ENCODE results near the gene AKT1. TPM values are rescaled to one million over a fixed set of nuclear protein-coding genes. Genes with fewer than 3 reads are reported as not detected.
A peak's percentile ranks its signal among the peaks of the same experiment; 100 is the strongest.

AKT1 gene
- total and polyA plus RNA-seq, 2 of the 13 experiments (the other 11 are each of a cell fraction or from before 2014, with no cell fraction given): 96.2 to 116 TPM

GRCh38 chr14:104722938-104723650 is 72.5 kb downstream of the AKT1 start (continued):
- TF ChIP-seq ZNF512B (CRISPR knock-in tag; IDR thresholded peaks at IDR 0.05; ENCODE audit: borderline replicate concordance) (no peak), ZNF20 (CRISPR knock-in tag; IDR thresholded peaks at IDR 0.05) (no peak), HINFP (CRISPR knock-in tag; IDR thresholded peaks at IDR 0.05; ENCODE audit: low read depth) (0 out of 2 replicates have a peak, but pooled peaks have one; percentile 46), MIER2 (CRISPR knock-in tag; IDR thresholded peaks at IDR 0.05) (no peak), ZNF276 (CRISPR knock-in tag; IDR thresholded peaks at IDR 0.05; ENCODE audit: low read depth) (0 out of 2 replicates have a peak, but pooled peaks have one; percentile 60), ZNF557 (CRISPR knock-in tag; IDR thresholded peaks at IDR 0.05) (no peak), ZSCAN29 (CRISPR knock-in tag; conservative IDR thresholded peaks at IDR 0.05) (0 out of 2 replicates have a peak, but pooled peaks have one; percentile 38), HMG20A (CRISPR knock-in tag; IDR thresholded peaks at IDR 0.05; ENCODE audit: borderline replicate concordance) (no peak), HNF1A (IDR thresholded peaks at IDR 0.05; ENCODE audit: low read depth) (no peak), HNF1A (CRISPR knock-in tag; IDR thresholded peaks at IDR 0.05; ENCODE audit: borderline replicate concordance) (0 out of 2 replicates have a peak, but pooled peaks have one; percentile 52), NR0B2 (CRISPR knock-in tag; IDR thresholded peaks at IDR 0.05) (0 out of 2 replicates have a peak, but pooled peaks have one; percentile 56), GMEB1 (CRISPR knock-in tag; IDR thresholded peaks at IDR 0.05; ENCODE audit: borderline replicate concordance) (0 out of 2 replicates have a peak, but pooled peaks have one; percentile 5), ZNF251 (CRISPR knock-in tag; IDR thresholded peaks at IDR 0.05) (no peak), ATF7 (IDR thresholded peaks at IDR 0.05) (no peak), ATF7 (CRISPR knock-in tag; IDR thresholded peaks at IDR 0.05) (0 out of 2 replicates have a peak, but pooled peaks have one; percentile 23)
